HUES6 (cell line): Measurements from ENCODE around the gene RTN4R.
A peak's percentile ranks its signal among the peaks of the same experiment; 100 is the strongest.

Experiments used
- H3K27ac ChIP-seq: 2 replicates; pipeline ENCODE4 v1.7.0; 2013; ENCODE audit warnings: low read depth, mild to moderate bottlenecking, low read length, inconsistent platforms
- H3K27me3 ChIP-seq: 2 replicates; pipeline ENCODE4 v1.6.1; 2013; ENCODE audit warnings: low read length; ENCODE audit not compliant: control insufficient read depth, insufficient read depth
- H3K36me3 ChIP-seq: 2 replicates; pipeline ENCODE4 v1.6.1; 2013; ENCODE audit warnings: low read length; ENCODE audit not compliant: control insufficient read depth, insufficient read depth
- H3K4me1 ChIP-seq: 2 replicates; pipeline ENCODE4 v1.6.1; 2013; ENCODE audit warnings: low read length; ENCODE audit not compliant: control insufficient read depth, insufficient read depth
- H3K4me3 ChIP-seq: 2 replicates; pipeline ENCODE4 v1.5.1; 2013; ENCODE audit warnings: low read depth, low read length
- H3K9ac ChIP-seq: one replicate; pipeline ENCODE4 v1.6.1; 2013; ENCODE audit warnings: mild to moderate bottlenecking, low read length
- H3K9me3 ChIP-seq: 2 replicates; pipeline ENCODE4 v1.6.1; 2013; ENCODE audit warnings: low read depth, low read length; ENCODE audit not compliant: control insufficient read depth, insufficient read depth

The RTN4R gene

DNA sequence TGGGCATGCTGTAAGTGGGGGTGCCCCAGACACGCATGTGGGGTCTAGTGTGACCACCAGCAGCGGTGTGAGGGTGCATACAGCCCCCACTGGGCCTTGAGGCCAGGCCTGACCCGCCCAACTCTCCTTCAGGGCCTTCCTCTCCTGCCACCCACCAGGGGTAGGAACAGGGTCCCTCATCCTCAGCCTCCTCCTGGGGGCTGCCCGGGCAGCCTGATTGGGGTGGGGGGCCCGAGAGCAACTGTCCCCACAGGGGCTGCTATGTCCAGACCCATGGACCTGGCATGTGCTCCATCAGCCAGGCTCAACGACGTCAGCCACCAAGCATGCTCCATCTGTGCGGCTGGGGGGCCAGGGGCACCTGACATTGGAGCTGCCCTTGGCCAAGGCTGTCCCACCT lies 27.2 kb downstream of the RTN4R start:
- Histone ChIP-seq H3K27me3 (no peaks in the 10 kb centered on the region), H3K9me3 (no peaks in the 10 kb centered on the region), H3K4me3 (no peak overlapping the region), H3K4me1 (peaks cover 43% of the 10 kb centered on the region), H3K9ac (no peak overlapping the region), H3K27ac (0 out of 2 replicates have a peak overlapping the region, but pooled peaks have one; percentile 15), H3K36me3 (peaks cover 4% of the 10 kb centered on the region; the same call in 1 of the 2 replicates)

DNA sequence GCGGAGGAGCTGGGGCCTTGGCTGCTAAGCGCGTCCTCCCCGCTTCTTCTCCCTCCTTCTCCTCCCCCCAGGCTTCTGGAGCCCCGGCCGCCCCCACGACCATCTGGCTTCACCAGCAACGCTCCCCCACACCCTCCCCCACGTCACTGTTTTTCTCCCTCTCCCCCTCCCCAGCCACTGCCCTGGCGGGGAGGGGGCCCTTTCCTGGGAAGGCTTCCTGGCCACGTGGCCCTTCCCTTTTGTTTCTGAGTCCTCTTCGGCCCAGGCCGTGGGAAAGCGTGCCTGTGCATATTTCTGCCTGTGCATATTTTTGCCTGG lies 27.7 kb downstream of the RTN4R start:
- Histone ChIP-seq H3K9ac (no peak overlapping the region), H3K27ac (no peak overlapping the region), H3K27me3 (no peaks in the 10 kb centered on the region), H3K4me1 (peaks cover 38% of the 10 kb centered on the region), H3K4me3 (no peak overlapping the region), H3K9me3 (no peaks in the 10 kb centered on the region), H3K36me3 (peaks cover 4% of the 10 kb centered on the region; the same call in 1 of the 2 replicates)

DNA sequence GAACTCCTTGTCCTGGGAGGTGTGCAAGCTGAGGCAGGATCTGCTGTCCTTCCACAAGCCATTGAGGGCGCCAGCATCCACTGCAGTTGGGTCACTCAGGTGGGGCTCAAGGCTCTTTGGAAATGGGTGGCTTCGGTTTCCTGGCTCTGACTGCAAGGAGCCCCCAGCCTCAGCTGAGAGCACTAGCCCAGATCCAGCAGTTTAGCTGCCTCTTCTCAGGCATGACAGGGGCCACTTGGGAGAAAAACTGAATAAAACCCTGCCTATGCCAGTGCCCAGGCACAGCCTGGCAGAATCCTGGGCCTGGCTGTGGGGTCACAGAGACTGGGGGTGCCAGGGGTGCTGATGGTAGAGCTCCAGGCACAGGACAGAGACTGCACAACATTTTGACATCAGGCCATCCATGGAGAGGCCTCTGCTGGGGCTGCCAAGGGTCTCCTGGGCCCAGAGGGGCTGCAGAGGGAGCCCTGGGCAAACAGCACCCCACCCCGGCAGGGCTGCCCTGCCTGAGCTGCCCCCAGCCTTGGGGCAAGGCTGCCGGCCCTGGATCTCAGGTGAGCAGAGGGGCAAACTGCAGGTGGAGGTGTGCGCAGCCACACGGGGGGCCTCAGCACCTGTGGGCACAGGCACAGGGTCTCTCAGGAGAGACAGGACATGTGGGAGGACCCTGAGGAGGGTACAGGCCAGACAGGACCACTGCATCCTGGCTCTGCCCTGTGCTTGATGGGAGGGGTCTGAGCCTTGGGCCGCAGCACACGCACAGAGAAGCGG lies 28.3 kb downstream of the RTN4R start:
- H3K9me3 ChIP-seq = no peaks in the 10 kb centered on the region
- H3K4me3 ChIP-seq = no peak overlapping the region
- no peak overlapping the region for H3K27ac ChIP-seq
- H3K27me3 ChIP-seq = no peaks in the 10 kb centered on the region
- peaks cover 4% of the 10 kb centered on the region; the same call in 1 of the 2 replicates for H3K36me3 ChIP-seq
- H3K4me1 ChIP-seq = peaks cover 32% of the 10 kb centered on the region
- H3K9ac ChIP-seq = no peak overlapping the region

DNA sequence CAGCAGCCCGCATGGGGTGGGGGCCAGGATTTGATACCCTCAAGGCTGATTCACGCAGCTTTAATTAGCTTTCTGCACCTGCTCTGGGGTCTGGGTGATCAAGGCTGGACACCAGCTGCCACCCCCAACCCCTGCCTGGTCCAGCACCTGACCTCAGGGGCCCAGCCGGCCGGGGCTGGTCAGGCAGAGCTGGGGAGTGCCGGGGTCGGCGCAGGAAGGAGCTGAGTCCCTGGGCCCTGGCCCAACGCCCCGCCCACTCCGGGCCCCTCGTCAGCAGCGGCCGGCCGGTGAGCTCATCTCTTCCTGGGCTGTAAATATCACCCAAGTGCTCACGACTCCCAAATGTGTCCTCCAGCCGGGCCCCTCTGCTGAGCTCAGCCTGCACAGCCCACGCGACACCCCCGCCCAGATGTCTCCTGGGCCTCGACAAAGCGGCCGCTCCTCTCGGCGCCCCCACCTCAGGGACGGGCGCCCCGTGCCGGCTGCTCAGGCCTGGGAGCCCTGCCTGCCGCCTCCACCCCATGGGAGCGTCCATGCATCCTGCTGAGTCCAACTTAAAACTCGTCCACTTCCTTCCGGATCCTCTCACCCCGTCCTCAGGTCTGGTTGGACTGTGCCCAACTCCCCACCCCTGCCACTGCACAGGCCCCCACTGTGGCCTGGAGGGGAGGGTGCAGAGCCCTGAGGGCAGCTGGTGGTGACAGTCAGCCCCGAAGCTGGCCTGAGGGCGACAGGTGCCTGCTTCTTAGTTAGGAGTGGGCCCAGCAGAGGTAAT lies 29.0 kb downstream of the RTN4R start:
- Histone ChIP-seq H3K9ac (no peak overlapping the region), H3K27ac (no peak overlapping the region), H3K9me3 (no peaks in the 10 kb centered on the region), H3K27me3 (no peaks in the 10 kb centered on the region), H3K4me3 (no peak overlapping the region), H3K4me1 (peaks cover 25% of the 10 kb centered on the region), H3K36me3 (peaks cover 4% of the 10 kb centered on the region; the same call in 1 of the 2 replicates)

DNA sequence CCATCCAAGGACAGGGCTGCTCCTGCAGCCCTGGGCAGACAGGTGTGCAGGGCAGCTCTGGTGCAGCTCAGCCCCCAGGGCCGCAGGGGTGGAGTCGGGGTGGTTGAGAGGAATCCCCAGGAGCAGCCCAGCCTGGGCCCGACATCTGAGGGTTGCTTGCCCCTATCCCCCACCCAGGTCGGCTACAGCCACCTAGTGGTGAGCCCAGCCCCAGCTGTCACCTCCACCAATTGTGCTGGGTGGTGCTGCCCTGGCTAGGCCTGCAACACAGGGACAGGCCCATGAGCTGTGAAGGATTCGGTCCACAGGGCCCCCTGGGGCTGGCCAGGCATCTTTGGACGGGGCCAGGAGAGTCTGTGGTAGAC lies 29.6 kb downstream of the RTN4R start:
- H3K27ac ChIP-seq = no peak overlapping the region
- H3K4me3 ChIP-seq = no peak overlapping the region
- H3K27me3 ChIP-seq = no peaks in the 10 kb centered on the region
- H3K36me3 ChIP-seq = peaks cover 4% of the 10 kb centered on the region; the same call in 1 of the 2 replicates
- no peak overlapping the region for H3K9ac ChIP-seq
- peaks cover 20% of the 10 kb centered on the region for H3K4me1 ChIP-seq
- no peaks in the 10 kb centered on the region for H3K9me3 ChIP-seq

DNA sequence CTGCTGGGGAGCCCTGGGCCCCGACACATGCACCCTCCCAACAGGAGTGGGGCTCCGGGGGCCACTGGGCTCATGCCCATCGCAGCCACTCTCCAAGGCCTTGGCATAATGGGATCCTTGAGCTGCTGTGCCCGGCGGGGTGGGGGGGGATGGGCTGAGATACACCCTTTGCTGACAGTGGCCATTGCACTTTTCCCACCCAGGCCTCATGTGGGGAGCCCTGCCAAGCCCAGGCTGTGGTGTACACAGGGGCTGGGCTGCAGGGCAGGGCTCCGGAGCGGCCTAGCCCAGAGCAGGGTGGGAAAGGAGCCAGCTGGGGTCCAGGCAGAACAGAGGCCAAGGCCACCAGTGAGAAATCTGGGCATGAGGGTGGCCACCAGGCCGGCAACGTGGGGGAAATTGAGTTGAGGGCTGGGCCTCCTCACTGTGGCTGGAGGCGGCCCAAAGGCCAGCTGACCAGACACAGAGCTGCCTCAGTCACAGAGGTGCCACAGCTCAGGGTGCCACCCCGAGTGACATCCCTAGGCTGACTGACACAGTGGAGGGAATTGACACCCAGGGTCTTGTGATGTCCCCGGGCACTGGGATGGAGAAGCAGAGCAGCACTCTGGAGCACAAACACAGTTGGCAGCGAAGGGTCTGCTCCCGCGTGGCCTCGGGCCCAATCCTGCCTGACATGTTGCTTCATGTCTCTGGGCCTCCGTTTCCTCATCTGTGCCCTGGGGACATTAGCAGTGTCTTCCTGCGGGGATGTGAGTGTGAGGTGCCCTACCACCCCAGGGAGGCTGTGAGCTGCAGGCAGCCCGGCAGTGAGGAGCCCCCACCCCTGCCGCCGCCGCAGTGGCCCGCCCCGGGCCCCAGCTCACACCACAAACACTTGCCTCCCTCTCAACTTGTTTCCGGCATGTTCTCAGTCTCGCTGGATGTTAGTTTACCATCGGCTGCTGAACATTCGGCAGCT lies 30.4 kb downstream of the RTN4R start:
- Histone ChIP-seq H3K9me3 (no peaks in the 10 kb centered on the region), H3K27me3 (no peaks in the 10 kb centered on the region), H3K27ac (no peak overlapping the region), H3K4me1 (peaks cover 13% of the 10 kb centered on the region), H3K4me3 (no peak overlapping the region), H3K36me3 (peaks cover 4% of the 10 kb centered on the region; the same call in 1 of the 2 replicates), H3K9ac (no peak overlapping the region)

DNA sequence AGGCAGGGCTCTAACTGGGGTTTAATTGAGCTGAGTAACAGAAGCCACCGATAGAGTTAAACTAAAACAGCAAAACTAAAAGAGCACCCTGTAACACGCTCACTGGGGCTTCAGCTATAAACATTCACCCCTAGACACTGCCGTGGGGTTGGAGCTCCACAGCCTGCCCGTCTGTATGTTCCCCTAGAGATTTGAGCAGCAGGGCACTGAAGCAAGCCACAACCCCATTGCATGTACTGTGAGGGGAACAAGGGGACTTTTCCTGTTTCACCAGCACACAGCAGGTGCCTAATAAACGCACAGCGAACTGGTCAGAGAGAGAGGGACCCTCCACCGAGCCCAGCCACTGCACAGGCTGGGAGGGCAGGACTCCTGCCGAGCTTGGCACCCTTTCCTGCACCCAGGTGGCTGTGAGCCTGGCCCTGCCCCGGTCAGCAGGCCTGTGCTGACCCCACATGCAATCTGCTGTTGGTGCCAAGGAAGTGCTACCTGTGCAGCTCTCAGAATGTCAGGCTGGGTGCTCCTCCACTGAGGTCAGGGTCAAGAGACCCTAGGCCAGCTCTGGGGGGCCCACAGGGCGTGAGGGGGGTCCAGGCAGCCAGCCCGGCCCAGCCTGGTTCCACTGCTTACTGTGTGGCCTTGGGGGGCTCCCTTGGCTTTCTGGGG lies 31.9 kb downstream of the RTN4R start:
- Histone ChIP-seq H3K4me1 (peaks cover 13% of the 10 kb centered on the region), H3K36me3 (no peaks in the 10 kb centered on the region), H3K9me3 (no peaks in the 10 kb centered on the region), H3K27me3 (no peaks in the 10 kb centered on the region), H3K27ac (no peak overlapping the region), H3K9ac (no peak overlapping the region), H3K4me3 (no peak overlapping the region)

DNA sequence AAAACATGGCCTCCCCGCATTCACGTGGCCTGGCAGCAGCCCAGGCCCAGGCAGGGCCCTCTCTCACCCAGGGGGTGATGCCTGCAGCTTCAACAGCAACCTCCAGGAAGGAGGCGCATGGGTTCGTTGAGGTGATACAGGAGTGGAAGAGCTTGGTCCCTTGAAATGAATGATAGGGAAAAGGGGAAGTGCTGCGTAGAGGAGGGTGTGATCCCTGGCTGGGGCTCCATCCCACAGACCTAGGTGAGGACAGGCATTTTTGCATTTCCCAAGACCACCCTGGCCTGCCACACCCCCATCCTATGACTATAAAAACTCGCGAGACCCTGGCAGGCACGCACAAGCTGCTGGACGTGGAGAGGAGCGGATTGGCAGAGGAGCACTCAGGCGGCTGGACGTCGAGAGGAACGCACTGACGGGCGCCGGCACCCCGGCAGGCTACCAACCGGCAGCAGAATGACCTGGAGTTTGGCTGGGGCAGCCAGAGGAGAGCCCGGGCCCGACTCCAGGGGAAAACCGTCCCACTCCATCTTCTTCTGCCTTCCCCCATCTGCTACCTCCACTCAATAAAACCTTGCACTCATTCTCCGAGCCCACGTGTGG lies 32.6 kb downstream of the RTN4R start:
- no peak overlapping the region for H3K4me3 ChIP-seq
- no peak overlapping the region for H3K9ac ChIP-seq
- H3K27ac ChIP-seq = no peak overlapping the region
- H3K27me3 ChIP-seq = no peaks in the 10 kb centered on the region
- peaks cover 6% of the 10 kb centered on the region for H3K4me1 ChIP-seq
- H3K9me3 ChIP-seq = no peaks in the 10 kb centered on the region
- no peaks in the 10 kb centered on the region for H3K36me3 ChIP-seq

DNA sequence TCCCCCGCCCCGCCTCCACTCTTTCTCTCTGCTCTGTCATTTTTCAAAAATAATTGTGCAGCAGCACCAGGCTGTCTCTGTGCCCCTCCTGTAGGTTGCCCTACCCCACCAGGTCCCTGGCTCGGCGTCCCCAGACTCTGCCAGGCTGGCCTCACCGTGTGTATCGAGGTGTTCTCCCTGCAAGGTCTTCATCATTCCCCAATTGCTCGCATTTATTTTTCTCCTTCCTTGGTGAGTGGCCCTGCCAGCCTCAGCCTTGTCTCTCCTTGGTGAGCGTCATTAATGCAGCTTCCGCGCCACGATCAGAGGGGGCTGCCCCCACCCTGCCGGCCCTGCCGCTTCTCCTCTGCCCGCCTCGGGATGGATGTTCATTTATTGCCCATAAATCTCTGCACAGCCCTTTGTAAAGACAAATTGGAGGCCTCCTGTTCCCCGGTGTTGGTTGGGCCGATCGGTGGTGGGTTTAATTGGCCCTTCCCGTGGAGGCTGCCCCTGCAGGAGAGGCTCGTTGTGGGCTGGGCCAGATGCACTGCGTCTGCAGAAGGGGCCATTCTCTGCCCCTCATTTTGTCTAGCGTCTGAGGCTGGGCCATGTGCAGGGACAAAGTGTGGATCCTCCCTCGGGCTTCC lies 33.2 kb downstream of the RTN4R start:
- H3K27ac ChIP-seq = no peak overlapping the region
- H3K36me3 ChIP-seq = no peaks in the 10 kb centered on the region
- H3K9me3 ChIP-seq = no peaks in the 10 kb centered on the region
- no peaks in the 10 kb centered on the region for H3K27me3 ChIP-seq
- peaks cover 3% of the 10 kb centered on the region; the same call in 1 of the 2 replicates for H3K4me1 ChIP-seq
- H3K4me3 ChIP-seq = no peak overlapping the region
- H3K9ac ChIP-seq = no peak overlapping the region

DNA sequence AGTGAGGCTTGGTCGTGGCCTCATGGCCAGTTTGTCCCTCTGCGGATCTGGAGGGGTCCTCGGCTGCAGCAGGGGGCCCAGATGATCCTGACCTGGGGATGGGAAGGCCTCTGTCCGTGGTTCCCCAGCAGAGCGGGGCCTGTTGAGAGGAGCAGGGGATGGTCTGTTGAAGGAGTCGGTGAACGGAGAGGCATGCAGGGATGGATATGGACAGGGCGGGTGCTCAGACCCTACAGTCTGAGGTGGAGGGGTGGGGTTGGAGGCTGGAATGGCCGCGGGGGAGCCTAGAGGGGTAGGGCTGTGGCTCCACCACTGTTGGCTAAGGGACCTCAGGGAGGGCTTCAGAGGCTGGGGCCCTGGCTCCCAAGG lies 33.8 kb downstream of the RTN4R start:
- Histone ChIP-seq H3K27me3 (no peaks in the 10 kb centered on the region), H3K9ac (no peak overlapping the region), H3K27ac (no peak overlapping the region), H3K4me1 (peaks cover 3% of the 10 kb centered on the region; the same call in 1 of the 2 replicates), H3K36me3 (no peaks in the 10 kb centered on the region), H3K9me3 (no peaks in the 10 kb centered on the region), H3K4me3 (no peak overlapping the region)
